ENCODE results near the gene COL4A1.

DNA sequence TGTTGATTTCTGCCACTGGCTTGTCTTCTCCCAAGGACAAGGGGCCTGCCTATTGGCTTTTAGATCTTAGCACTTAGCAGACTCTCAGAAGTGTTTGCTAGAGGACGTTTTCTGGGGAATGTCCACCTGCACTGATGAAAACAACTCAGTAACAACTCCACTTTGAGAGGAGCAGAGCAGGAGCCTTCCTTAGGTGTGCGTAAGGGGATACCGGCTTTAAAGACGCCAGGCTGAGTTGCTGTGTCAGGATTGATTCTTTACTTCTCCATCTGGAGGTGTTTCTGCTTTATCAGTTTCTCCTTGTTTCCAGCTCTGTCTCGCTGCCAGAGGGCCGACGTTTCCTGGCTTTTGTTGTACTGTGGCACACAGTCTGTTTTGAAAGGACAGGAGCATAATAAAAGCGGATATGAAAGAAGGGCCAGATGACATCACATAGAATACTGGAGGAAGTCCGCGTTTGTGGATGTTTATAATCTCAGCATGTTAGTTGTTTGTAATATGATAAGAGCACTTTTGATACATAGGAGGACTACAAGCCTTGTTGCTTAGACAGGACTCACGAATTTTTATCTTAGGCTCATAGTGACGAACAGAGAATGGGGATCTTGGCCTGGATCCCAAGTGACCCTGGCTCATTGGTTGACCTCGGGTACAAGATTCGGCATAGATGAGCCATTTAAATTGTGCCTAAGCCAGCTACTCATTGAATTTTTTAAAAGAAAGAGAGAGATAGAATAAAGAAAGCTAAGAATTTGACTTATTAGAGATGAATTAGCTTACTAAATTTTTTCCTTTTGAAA, 34.7 kb upstream of the COL4A1 start:
- TF ChIP-seq CTCF (IDR thresholded peaks at IDR 0.05) (no peak), NFIC (IDR thresholded peaks at IDR 0.05; ENCODE audit: borderline replicate concordance) (no peak), MAX (IDR thresholded peaks at IDR 0.05; ENCODE audit: low read depth) (no peak), TAF1 (IDR thresholded peaks at IDR 0.05; ENCODE audit: borderline replicate concordance, low read depth, low read length) (no peak), EP300 (IDR thresholded peaks at IDR 0.05; ENCODE audit: borderline replicate concordance in 1 of 2, low read depth in 1 of 2, low read length in 1 of 2) (no peak), REST (IDR thresholded peaks at IDR 0.05; ENCODE audit: low read depth, low read length) (no peak), JUND (IDR thresholded peaks at IDR 0.05) (no peak), POLR2AphosphoS5 (IDR thresholded peaks at IDR 0.05; ENCODE audit: low read depth, low read length) (no peak), SMC3 (IDR thresholded peaks at IDR 0.05; ENCODE audit: low read depth, low read length) (no peak), YY1 (IDR thresholded peaks at IDR 0.05; ENCODE audit: low read depth) (no peak), EZH2phosphoT487 (IDR thresholded peaks at IDR 0.05; ENCODE audit: borderline replicate concordance, low read depth) (no peak)
- TF ChIP-seq, protein P1, sequence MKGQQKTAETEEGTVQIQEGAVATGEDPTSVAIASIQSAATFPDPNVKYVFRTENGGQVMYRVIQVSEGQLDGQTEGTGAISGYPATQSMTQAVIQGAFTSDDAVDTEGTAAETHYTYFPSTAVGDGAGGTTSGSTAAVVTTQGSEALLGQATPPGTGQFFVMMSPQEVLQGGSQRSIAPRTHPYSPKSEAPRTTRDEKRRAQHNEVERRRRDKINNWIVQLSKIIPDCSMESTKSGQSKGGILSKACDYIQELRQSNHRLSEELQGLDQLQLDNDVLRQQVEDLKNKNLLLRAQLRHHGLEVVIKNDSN (IDR thresholded peaks at IDR 0.05; ENCODE audit: borderline replicate concordance, low read depth), result no peak
- TF ChIP-seq, protein P2, sequence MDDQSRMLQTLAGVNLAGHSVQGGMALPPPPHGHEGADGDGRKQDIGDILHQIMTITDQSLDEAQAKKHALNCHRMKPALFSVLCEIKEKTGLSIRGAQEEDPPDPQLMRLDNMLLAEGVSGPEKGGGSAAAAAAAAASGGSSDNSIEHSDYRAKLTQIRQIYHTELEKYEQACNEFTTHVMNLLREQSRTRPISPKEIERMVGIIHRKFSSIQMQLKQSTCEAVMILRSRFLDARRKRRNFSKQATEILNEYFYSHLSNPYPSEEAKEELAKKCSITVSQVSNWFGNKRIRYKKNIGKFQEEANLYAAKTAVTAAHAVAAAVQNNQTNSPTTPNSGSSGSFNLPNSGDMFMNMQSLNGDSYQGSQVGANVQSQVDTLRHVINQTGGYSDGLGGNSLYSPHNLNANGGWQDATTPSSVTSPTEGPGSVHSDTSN (IDR thresholded peaks at IDR 0.05), result no peak
